HEK293 (cell line): Measurements from ENCODE around the gene COQ8B.

ENCODE experiments used
- CTCF ChIA-PET: fragments of 350-600 bp; formaldehyde crosslinking; extraction: SDS; loops from one replicate; lab custom pipeline; 2021; ENCODE audit warnings: antibody characterized with exemption; lab: Yijun Ruan, JAX
- POLR2A ChIA-PET: fragments of 300-600 bp; formaldehyde crosslinking; extraction: SDS; loops from one replicate; lab custom pipeline; 2020; ENCODE audit warnings: antibody characterized with exemption, inconsistent platforms; lab: Yijun Ruan, JAX
- H3K27ac ChIP-seq: fragments of 200-500 bp; sonication (Bioruptor generic); 2 replicates; pipeline ENCODE4 v1.5.1; 2014; ENCODE audit warnings: low read depth, low read length, control low read depth, inconsistent platforms; ENCODE audit errors: extremely low read depth
- H3K36me3 ChIP-seq, 2 experiments: fragments of 200-500 bp in 1 of 2; sonication (Bioruptor generic) in 1 of 2; 1 replicate in 1 of 2; 2 replicates in 1 of 2; pipeline ENCODE4 v1.5.1; 2014 to 2017; ENCODE audit warnings: inconsistent platforms in 2 of 2, low read length in 2 of 2; ENCODE audit not compliant: control insufficient read depth in 2 of 2, insufficient read depth in 1 of 2
- H3K4me1 ChIP-seq: fragments of 200-500 bp; sonication (Bioruptor generic); 2 replicates; pipeline ENCODE4 v1.5.1; 2014; ENCODE audit warnings: mild to moderate bottlenecking, low read length, inconsistent platforms; ENCODE audit not compliant: control insufficient read depth, insufficient read depth
- H3K4me3 ChIP-seq: 2 replicates; pipeline ENCODE4 v1.5.1; 2011; ENCODE audit warnings: low read depth, mild to moderate bottlenecking, control low read depth, low read length, moderate library complexity
- H3K9me3 ChIP-seq: fragments of 200-500 bp; sonication (Bioruptor generic); 2 replicates; pipeline ENCODE4 v1.5.1; 2014; ENCODE audit warnings: low read depth, low read length, inconsistent platforms; ENCODE audit not compliant: control insufficient read depth, insufficient read depth
- ELK4 ChIP-seq: IDR thresholded peaks from 2 replicates; pipeline ENCODE4 v1.6.1; 2011; ENCODE audit warnings: mild to moderate bottlenecking, low read depth, low read length, borderline replicate concordance
- FEZF1 ChIP-seq: fragments of 450-650 bp; formaldehyde crosslinking; IDR thresholded peaks from 2 replicates; pipeline ENCODE4 v1.5.1; 2016; ENCODE audit warnings: missing biosample characterization, missing genetic modification characterization
- KLF8 ChIP-seq: fragments of 450-650 bp; formaldehyde crosslinking; IDR thresholded peaks from 2 replicates; pipeline ENCODE4 v1.5.1; 2016; ENCODE audit warnings: missing biosample characterization, missing genetic modification characterization
- KLF9 ChIP-seq: fragments of 450-650 bp; formaldehyde crosslinking; IDR thresholded peaks from 2 replicates; pipeline ENCODE4 v1.5.1; 2016; ENCODE audit warnings: missing biosample characterization, missing genetic modification characterization, low read depth
- OVOL3 ChIP-seq: fragments of 450-650 bp; formaldehyde crosslinking; IDR thresholded peaks from 2 replicates; pipeline ENCODE4 v1.5.1; 2016; ENCODE audit warnings: missing biosample characterization, missing genetic modification characterization
- SCRT1 ChIP-seq: fragments of 450-650 bp; formaldehyde crosslinking; IDR thresholded peaks from 2 replicates; pipeline ENCODE4 v1.5.1; 2016; ENCODE audit warnings: missing biosample characterization, missing genetic modification characterization, borderline replicate concordance
- SCRT2 ChIP-seq: fragments of 450-650 bp; formaldehyde crosslinking; IDR thresholded peaks from 2 replicates; pipeline ENCODE4 v1.5.1; 2016; ENCODE audit warnings: missing biosample characterization, missing genetic modification characterization
- SP2 ChIP-seq: fragments of 450-650 bp; formaldehyde crosslinking; IDR thresholded peaks from 2 replicates; pipeline ENCODE4 v1.5.1; 2016; ENCODE audit warnings: missing biosample characterization, missing genetic modification characterization
- SP3 ChIP-seq: fragments of 450-650 bp; formaldehyde crosslinking; IDR thresholded peaks from 2 replicates; pipeline ENCODE4 v1.5.1; 2016; ENCODE audit warnings: missing biosample characterization, missing genetic modification characterization
- TCF7L2 ChIP-seq: IDR thresholded peaks from 2 replicates; pipeline ENCODE4 v1.6.1; 2011; ENCODE audit warnings: low read depth, mild to moderate bottlenecking, inconsistent platforms, low read length, moderate library complexity, borderline replicate concordance
- ZBTB48 ChIP-seq: fragments of 450-650 bp; formaldehyde crosslinking; IDR thresholded peaks from 2 replicates; pipeline ENCODE4 v1.5.1; 2016; ENCODE audit warnings: missing biosample characterization, missing genetic modification characterization
- ZNF133 ChIP-seq: fragments of 450-650 bp; formaldehyde crosslinking; IDR thresholded peaks from 2 replicates; pipeline ENCODE4 v1.5.1; 2016; ENCODE audit warnings: missing biosample characterization, missing genetic modification characterization
- ZNF169 ChIP-seq: fragments of 450-650 bp; formaldehyde crosslinking; IDR thresholded peaks from 2 replicates; pipeline ENCODE4 v1.5.1; 2016; ENCODE audit warnings: missing biosample characterization, missing genetic modification characterization
- ZNF248 ChIP-seq: fragments of 450-650 bp; formaldehyde crosslinking; IDR thresholded peaks from 2 replicates; pipeline ENCODE4 v1.5.1; 2017; ENCODE audit warnings: missing biosample characterization, missing genetic modification characterization
- ZNF26 ChIP-seq: fragments of 450-650 bp; formaldehyde crosslinking; IDR thresholded peaks from 2 replicates; pipeline ENCODE4 v1.5.1; 2016; ENCODE audit warnings: missing biosample characterization, missing genetic modification characterization
- ZNF266 ChIP-seq: fragments of 450-650 bp; formaldehyde crosslinking; IDR thresholded peaks from 2 replicates; pipeline ENCODE4 v1.5.1; 2016; ENCODE audit warnings: missing biosample characterization, missing genetic modification characterization, low read depth
- ZNF366 ChIP-seq: fragments of 450-650 bp; formaldehyde crosslinking; conservative IDR thresholded peaks from 2 replicates; pipeline ENCODE4 v1.5.1; 2016; ENCODE audit warnings: missing biosample characterization, missing genetic modification characterization
- ZNF521 ChIP-seq: fragments of 450-650 bp; formaldehyde crosslinking; IDR thresholded peaks from 2 replicates; pipeline ENCODE4 v1.5.1; 2017; ENCODE audit warnings: missing biosample characterization, mild to moderate bottlenecking, missing genetic modification characterization
- ZNF626 ChIP-seq: fragments of 450-650 bp; sonication (Bioruptor Pico); formaldehyde crosslinking; IDR thresholded peaks from 2 replicates; pipeline ENCODE4 v1.5.1; 2018; ENCODE audit warnings: missing biosample characterization, missing genetic modification characterization, inconsistent platforms
- ZNF629 ChIP-seq: fragments of 450-650 bp; formaldehyde crosslinking; IDR thresholded peaks from 2 replicates; pipeline ENCODE4 v1.5.1; 2017; ENCODE audit warnings: missing biosample characterization, missing genetic modification characterization
- ZNF639 ChIP-seq: fragments of 450-650 bp; formaldehyde crosslinking; IDR thresholded peaks from 2 replicates; pipeline ENCODE4 v1.5.1; 2016; ENCODE audit warnings: missing biosample characterization, missing genetic modification characterization
- ZNF768 ChIP-seq: fragments of 450-650 bp; formaldehyde crosslinking; IDR thresholded peaks from 2 replicates; pipeline ENCODE4 v1.5.1; 2018; ENCODE audit warnings: missing biosample characterization, mild to moderate bottlenecking, missing genetic modification characterization
- ZNF843 ChIP-seq: fragments of 450-650 bp; formaldehyde crosslinking; IDR thresholded peaks from 2 replicates; pipeline ENCODE4 v1.5.1; 2016; ENCODE audit warnings: missing biosample characterization, missing genetic modification characterization

Gene COQ8B

GRCh38 chr19:40705362-40705651 lies 11.4 kb downstream of the COQ8B start (continued):
- TF ChIP-seq FEZF1 (tag by site-specific recombination) (no peak), ZNF843 (no peak), OVOL3 (no peak), TCF7L2 (no peak), ZNF133 (tag by site-specific recombination) (no peak)

GRCh38 chr19:40704491-40705361 lies 12.0 kb downstream of the COQ8B start:
- Histone ChIP-seq H3K9me3 (no peaks in the 10 kb centered on the region), H3K4me1 (no peaks in the 10 kb centered on the region), H3K36me3 (peaks cover 84 to 90% of the 10 kb centered on the region in 2 experiments), H3K27ac (no peak overlapping the region), H3K4me3 (no peak overlapping the region)
- CTCF ChIA-PET, result interaction anchor here (0.6 to 1.3 kb wide), 3 partner anchors 14 to 42 kb away, joined by 3 to 4 read pairs (median 4); partner anchors contain the start of gene NUMBL
- no peak for TF ChIP-seq KLF8 (tag by site-specific recombination)
- 0 out of 2 replicates have a peak, but pooled peaks have one; percentile 37 for TF ChIP-seq KLF9 (tag by site-specific recombination)
- TF ChIP-seq ZNF169 (tag by site-specific recombination), result no peak
- TF ChIP-seq ZNF768 (tag by site-specific recombination), result 0 out of 2 replicates have a peak, but pooled peaks have one; percentile 31
- POLR2A ChIA-PET, result interaction anchor here (0.5 to 1.9 kb wide), 7 partner anchors 12 to 96 kb away, joined by 3 to 8 read pairs (median 4); partner anchors contain the start of genes COQ8B, ITPKC, NUMBL and RAB4B

- CTCF ChIA-PET, result interaction anchor here (0.6 to 2.6 kb wide), 5 partner anchors 13 to 184 kb away, joined by 3 to 17 read pairs (median 3); partner anchors contain the start of gene NUMBL
- peak; percentile 12; the same call in 1 of the 2 replicates for TF ChIP-seq ZNF521 (tag by site-specific recombination)
- TF ChIP-seq ZNF639 (tag by site-specific recombination), result no peak
- TF ChIP-seq ZNF248 (tag by site-specific recombination), result 0 out of 2 replicates have a peak, but pooled peaks have one; percentile 29
- POLR2A ChIA-PET, result interaction anchor here (0.6 to 2.0 kb wide), 8 partner anchors 9 to 75 kb away, joined by 3 to 5 read pairs (median 4); partner anchors contain the start of genes ACTMAP, COQ8B, ITPKC and NUMBL
These were observed 13.5 kb downstream of the COQ8B start for GRCh38 chr19:40703029-40703755.

GRCh38 chr19:40702337-40703012 lies 14.2 kb downstream of the COQ8B start:
- no peaks in the 10 kb centered on the region for H3K4me1 ChIP-seq
- ChIA-PET CTCF (interaction anchor here (0.6 to 2.6 kb wide), 11 partner anchors 12 to 407 kb away, joined by 3 to 17 read pairs (median 3); partner anchors contain the start of gene BLVRB), POLR2A (interaction anchor here (0.7 to 2.0 kb wide), 4 partner anchors 9 to 54 kb away, joined by 3 to 5 read pairs (median 4); partner anchors contain the start of gene ACTMAP)
- H3K27ac ChIP-seq, result no peak overlapping the region
- H3K4me3 ChIP-seq, result no peak overlapping the region
- H3K36me3 ChIP-seq, result peaks cover 62 to 72% of the 10 kb centered on the region in 2 experiments
- no peaks in the 10 kb centered on the region for H3K9me3 ChIP-seq
- TF ChIP-seq ZNF266 (tag by site-specific recombination) (no peak), SCRT1 (tag by site-specific recombination) (no peak), ZNF626 (tag by site-specific recombination) (no peak), ZBTB48 (tag by site-specific recombination) (no peak), ZNF133 (tag by site-specific recombination) (no peak), SP3 (no peak), ZNF366 (tag by site-specific recombination) (peak; percentile 52; the same call in 1 of the 2 replicates), TCF7L2 (no peak), SCRT2 (tag by site-specific recombination) (no peak), SP2 (tag by site-specific recombination) (no peak), ZNF629 (no peak), ELK4 (no peak), ZNF26 (tag by site-specific recombination) (no peak)

More at GRCh38 chr19:40703029-40703755, 13.5 kb downstream of the COQ8B start:
- no peaks in the 10 kb centered on the region for H3K9me3 ChIP-seq
- H3K27ac ChIP-seq, result no peak overlapping the region
- no peak overlapping the region for H3K4me3 ChIP-seq
- no peaks in the 10 kb centered on the region for H3K4me1 ChIP-seq
- peaks cover 68 to 79% of the 10 kb centered on the region in 2 experiments for H3K36me3 ChIP-seq
